ENCODE data around the gene HOXB6. TPM values are rescaled to one million over a fixed set of nuclear protein-coding genes. Genes with fewer than 3 reads are reported as not detected.
A peak's percentile ranks its signal among the peaks of the same experiment; 100 is the strongest.

HOXB6 gene
- total RNA-seq, 1 donor from 2014 or later: 0.52 TPM

- peaks cover 13% of the 10 kb centered on the region for H3K4me1 Mint-ChIP-seq (ENCODE audit: low read depth)
- no peak overlapping the region for H3K4me3 Mint-ChIP-seq (ENCODE audit: low read depth)
- peaks cover 86% of the 10 kb centered on the region for H3K27me3 Mint-ChIP-seq (ENCODE audit: low read depth)
- no peak for DNase-seq (ENCODE audit: low spot score)
- H3K36me3 Mint-ChIP-seq (ENCODE audit: low read depth): no peaks in the 10 kb centered on the region
- intact Hi-C loops (cut with micrococcal nuclease): no loop called here
- no peaks in the 10 kb centered on the region for H3K9me3 Mint-ChIP-seq
- no peak overlapping the region for H3K27ac Mint-ChIP-seq
These were observed 26.3 kb upstream of the HOXB6 start for GRCh38 chr17:48630925-48631692.

DNA sequence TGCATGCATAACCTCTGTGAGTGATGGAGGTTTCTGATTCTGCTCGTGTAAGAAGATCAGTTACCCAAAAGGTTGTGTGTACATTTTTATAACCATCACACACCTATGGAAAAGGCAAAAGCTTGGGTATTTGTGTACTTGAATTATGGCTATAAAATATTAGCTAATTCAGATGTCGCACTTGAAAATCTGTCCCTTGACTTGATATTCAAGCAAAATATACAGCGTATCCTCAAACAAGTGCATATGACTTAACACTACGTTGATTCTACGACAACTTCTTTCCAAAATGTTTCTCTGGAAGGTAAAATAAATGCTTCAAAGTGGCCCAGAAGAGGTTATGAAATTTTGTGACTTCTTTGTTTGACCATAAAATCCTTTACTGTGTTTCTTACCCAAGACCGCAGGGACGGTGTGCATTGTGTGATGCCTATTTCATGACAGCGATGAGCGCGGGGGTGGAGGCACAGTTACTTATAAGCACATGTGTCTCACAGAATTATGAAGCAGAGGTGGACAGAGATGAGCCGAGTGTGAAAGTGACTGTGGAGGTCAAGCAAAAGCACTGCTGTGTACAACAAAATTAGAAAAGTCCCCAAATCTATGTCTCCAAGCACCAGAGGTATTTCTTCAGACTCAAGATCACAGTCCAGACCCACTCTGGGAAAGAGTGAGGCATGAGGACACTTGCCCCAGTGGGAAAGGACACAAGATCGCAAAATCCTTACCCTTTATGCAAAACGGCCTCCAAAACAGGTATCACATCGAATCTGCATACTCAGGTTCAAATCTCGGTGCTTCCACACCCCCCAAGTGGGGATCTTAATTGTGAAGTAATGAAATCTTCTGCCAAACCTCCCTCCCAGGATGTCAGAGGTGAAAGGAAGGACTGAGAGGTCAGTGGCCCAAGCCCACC is 25.5 kb upstream of the HOXB6 start:
- no peaks in the 10 kb centered on the region for H3K36me3 Mint-ChIP-seq (ENCODE audit: low read depth)
- H3K4me1 Mint-ChIP-seq (ENCODE audit: low read depth): peaks cover 15% of the 10 kb centered on the region
- no peaks in the 10 kb centered on the region for H3K9me3 Mint-ChIP-seq
- no peak overlapping the region for H3K27ac Mint-ChIP-seq
- H3K27me3 Mint-ChIP-seq (ENCODE audit: low read depth): peaks cover 82% of the 10 kb centered on the region
- no peak overlapping the region for H3K4me3 Mint-ChIP-seq (ENCODE audit: low read depth)
- no peak for DNase-seq (ENCODE audit: low spot score)
- intact Hi-C loops (cut with micrococcal nuclease): no loop called here

- intact Hi-C loops (cut with micrococcal nuclease): loop anchor here (10.0 kb wide), 1 partner anchor 865 kb away; the partner anchor contains the start of gene NGFR
- Mint-ChIP-seq H3K27ac (no peak overlapping the region), H3K36me3 (ENCODE audit: low read depth) (no peaks in the 10 kb centered on the region), H3K9me3 (no peaks in the 10 kb centered on the region), H3K27me3 (ENCODE audit: low read depth) (peaks cover 77% of the 10 kb centered on the region), H3K4me3 (ENCODE audit: low read depth) (no peak overlapping the region), H3K4me1 (ENCODE audit: low read depth) (peaks cover 15% of the 10 kb centered on the region)
- no peak for DNase-seq (ENCODE audit: low spot score)
These were observed 24.6 kb upstream of the HOXB6 start for GRCh38 chr17:48629411-48629759.

DNA sequence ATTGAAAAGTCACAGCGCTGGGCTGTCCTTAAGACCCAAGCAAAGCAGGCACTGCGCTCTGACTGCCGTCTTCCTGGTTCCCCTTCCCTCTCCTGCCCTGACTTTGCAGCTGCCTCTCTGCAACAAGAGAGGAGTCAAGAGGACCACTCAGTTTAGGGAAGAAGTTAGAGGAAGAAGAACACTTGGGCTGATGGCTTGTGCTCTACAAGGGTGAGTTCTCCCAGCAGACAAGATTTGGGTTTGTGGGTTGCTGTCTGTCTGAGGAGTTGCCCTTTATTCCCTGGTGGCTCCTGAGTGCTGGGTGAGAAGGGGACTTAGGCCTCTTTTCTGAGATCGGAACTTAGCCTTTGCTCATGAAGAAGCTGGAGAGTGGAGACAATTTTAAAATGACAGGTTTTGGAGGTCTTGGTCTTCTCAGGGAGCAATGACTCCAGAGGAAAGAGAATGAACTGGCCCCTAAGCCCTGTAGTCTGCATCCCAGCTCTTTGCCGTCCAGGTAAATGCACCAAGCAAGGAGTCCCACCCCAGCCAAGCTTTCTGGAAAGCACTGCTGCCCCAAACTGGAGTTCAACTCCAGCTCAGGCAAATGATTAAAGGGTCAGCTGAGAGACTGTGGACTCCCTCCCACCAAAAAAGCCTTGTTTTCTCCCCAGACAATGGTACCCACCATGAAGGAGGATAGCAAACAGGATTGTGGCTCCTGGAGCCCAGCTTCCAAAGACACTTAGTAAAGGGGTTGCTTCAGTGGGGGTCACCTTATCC is 24.0 kb upstream of the HOXB6 start:
- peaks cover 18% of the 10 kb centered on the region for H3K4me1 Mint-ChIP-seq (ENCODE audit: low read depth)
- no peaks in the 10 kb centered on the region for H3K36me3 Mint-ChIP-seq (ENCODE audit: low read depth)
- intact Hi-C loops (cut with micrococcal nuclease): loop anchor here (10.0 kb wide), 1 partner anchor 866 kb away; the partner anchor contains the start of gene NGFR
- no peaks in the 10 kb centered on the region for H3K9me3 Mint-ChIP-seq
- H3K27me3 Mint-ChIP-seq (ENCODE audit: low read depth): peaks cover 81% of the 10 kb centered on the region
- H3K4me3 Mint-ChIP-seq (ENCODE audit: low read depth): no peak overlapping the region
- H3K27ac Mint-ChIP-seq: no peak overlapping the region
- DNase-seq (ENCODE audit: low spot score): no peak

GRCh38 chr17:48627623-48628521 is 23.1 kb upstream of the HOXB6 start:
- H3K27me3 Mint-ChIP-seq (ENCODE audit: low read depth): peaks cover 82% of the 10 kb centered on the region
- no peaks in the 10 kb centered on the region for H3K9me3 Mint-ChIP-seq
- no peak overlapping the region for H3K4me3 Mint-ChIP-seq (ENCODE audit: low read depth)
- no peaks in the 10 kb centered on the region for H3K36me3 Mint-ChIP-seq (ENCODE audit: low read depth)
- peaks cover 18% of the 10 kb centered on the region for H3K4me1 Mint-ChIP-seq (ENCODE audit: low read depth)
- DNase-seq (ENCODE audit: low spot score): no peak
- no peak overlapping the region for H3K27ac Mint-ChIP-seq
- intact Hi-C loops (cut with micrococcal nuclease): loop anchor here (10.0 kb wide), 1 partner anchor 867 kb away; the partner anchor contains the start of gene NGFR

DNA sequence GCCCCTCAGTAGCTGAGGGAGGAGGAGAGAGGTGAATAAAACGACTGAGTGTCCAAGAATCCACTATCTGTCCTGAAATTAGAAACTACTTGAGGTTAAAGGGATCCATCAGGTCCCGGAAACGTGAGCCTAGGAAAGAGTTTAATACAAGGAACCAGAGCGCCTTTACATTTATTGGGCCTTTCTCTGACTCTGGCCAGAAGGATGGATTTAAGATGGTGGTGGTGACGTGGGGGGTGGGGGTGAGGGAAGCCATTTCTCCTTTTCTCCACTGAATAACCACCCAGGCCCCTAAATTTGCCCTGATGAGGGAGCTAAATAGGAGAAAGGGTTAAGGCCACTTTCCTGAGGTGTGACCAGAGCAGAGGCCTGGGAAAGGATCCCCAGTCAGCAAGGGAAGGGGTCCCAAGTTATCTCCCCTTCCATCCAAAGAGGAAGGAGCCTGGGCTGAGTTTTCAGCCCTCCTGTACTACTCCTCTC is 22.4 kb upstream of the HOXB6 start:
- Mint-ChIP-seq H3K4me1 (ENCODE audit: low read depth) (peaks cover 12% of the 10 kb centered on the region), H3K27me3 (ENCODE audit: low read depth) (peaks cover 82% of the 10 kb centered on the region), H3K36me3 (ENCODE audit: low read depth) (no peaks in the 10 kb centered on the region), H3K9me3 (no peaks in the 10 kb centered on the region), H3K27ac (no peak overlapping the region), H3K4me3 (ENCODE audit: low read depth) (no peak overlapping the region)
- no peak for DNase-seq (ENCODE audit: low spot score)
- intact Hi-C loops (cut with micrococcal nuclease): loop anchor here (10.0 kb wide), 1 partner anchor 868 kb away; the partner anchor contains the start of gene NGFR

DNA sequence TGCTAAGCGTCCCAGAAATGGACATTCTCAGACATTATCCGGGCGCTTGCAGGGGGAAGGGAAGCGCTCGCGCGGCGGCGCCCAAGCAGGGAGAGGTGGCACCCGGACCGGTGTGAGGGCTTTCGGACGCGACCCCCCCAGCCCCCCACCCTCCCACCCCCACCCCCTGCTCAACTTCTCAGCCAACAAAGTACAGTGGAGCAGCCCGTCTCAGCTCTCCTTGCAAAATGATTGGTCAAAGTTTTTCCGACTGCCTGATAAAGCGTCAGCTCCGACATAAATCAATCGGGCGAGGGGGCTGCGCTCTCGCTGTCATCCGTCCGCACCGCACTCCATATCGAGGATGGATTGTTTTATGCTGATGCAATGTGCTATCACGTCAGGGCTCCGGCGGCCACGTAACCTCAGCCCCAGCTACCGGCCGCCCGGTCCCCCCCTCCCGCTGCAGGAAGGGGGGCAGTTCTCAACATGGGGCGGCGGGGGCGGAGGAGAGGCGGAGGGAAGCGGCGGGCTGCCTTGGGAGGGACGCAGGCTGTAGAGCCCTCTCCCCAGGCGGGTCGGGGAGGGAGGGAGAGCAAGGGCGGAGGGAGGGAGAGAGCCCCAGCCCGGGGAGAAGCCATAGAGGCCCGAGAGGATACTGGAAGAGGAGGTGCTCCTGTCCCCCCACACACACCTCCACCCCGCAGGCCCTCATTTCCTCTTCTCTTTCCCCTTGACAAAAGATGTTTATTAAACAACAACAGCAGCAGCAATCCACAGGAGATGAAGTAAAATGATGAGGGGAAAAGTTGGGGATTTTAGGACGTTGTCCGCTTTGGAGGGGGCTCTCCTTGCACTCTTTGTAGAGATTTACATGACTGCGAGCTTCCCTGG is 21.7 kb upstream of the HOXB6 start, which contains the start of gene HOXB9:
TSS of gene HOXB9 (minus strand) at position 114 of the 873 bp plus-strand sequence. CDS start at position 25, 89 bp downstream.
- intact Hi-C loops (cut with micrococcal nuclease): loop anchor here (10.0 kb wide), 1 partner anchor 868 kb away; the partner anchor contains the start of gene NGFR
- H3K36me3 Mint-ChIP-seq (ENCODE audit: low read depth): no peaks in the 10 kb centered on the region
- no peak for DNase-seq (ENCODE audit: low spot score)
- no peaks in the 10 kb centered on the region for H3K9me3 Mint-ChIP-seq
- peak within 1 kb of the TSS; percentile 82 for H3K4me3 Mint-ChIP-seq (ENCODE audit: low read depth)
- peaks cover 80% of the 10 kb centered on the region for H3K27me3 Mint-ChIP-seq (ENCODE audit: low read depth)
- H3K4me1 Mint-ChIP-seq (ENCODE audit: low read depth): peaks cover 12% of the 10 kb centered on the region
- peak within 1 kb of the TSS; percentile 79 for H3K27ac Mint-ChIP-seq

GRCh38 chr17:48625495-48626244 is 20.9 kb upstream of the HOXB6 start:
- Mint-ChIP-seq H3K27me3 (ENCODE audit: low read depth) (peaks cover 81% of the 10 kb centered on the region), H3K4me3 (ENCODE audit: low read depth) (peak overlapping the region; percentile 82), H3K36me3 (ENCODE audit: low read depth) (no peaks in the 10 kb centered on the region), H3K4me1 (ENCODE audit: low read depth) (peaks cover 12% of the 10 kb centered on the region), H3K27ac (no peak overlapping the region), H3K9me3 (no peaks in the 10 kb centered on the region)
- intact Hi-C loops (cut with micrococcal nuclease): loop anchor here (10.0 kb wide), 1 partner anchor 869 kb away; the partner anchor contains the start of gene NGFR
- no peak for DNase-seq (ENCODE audit: low spot score)

DNA sequence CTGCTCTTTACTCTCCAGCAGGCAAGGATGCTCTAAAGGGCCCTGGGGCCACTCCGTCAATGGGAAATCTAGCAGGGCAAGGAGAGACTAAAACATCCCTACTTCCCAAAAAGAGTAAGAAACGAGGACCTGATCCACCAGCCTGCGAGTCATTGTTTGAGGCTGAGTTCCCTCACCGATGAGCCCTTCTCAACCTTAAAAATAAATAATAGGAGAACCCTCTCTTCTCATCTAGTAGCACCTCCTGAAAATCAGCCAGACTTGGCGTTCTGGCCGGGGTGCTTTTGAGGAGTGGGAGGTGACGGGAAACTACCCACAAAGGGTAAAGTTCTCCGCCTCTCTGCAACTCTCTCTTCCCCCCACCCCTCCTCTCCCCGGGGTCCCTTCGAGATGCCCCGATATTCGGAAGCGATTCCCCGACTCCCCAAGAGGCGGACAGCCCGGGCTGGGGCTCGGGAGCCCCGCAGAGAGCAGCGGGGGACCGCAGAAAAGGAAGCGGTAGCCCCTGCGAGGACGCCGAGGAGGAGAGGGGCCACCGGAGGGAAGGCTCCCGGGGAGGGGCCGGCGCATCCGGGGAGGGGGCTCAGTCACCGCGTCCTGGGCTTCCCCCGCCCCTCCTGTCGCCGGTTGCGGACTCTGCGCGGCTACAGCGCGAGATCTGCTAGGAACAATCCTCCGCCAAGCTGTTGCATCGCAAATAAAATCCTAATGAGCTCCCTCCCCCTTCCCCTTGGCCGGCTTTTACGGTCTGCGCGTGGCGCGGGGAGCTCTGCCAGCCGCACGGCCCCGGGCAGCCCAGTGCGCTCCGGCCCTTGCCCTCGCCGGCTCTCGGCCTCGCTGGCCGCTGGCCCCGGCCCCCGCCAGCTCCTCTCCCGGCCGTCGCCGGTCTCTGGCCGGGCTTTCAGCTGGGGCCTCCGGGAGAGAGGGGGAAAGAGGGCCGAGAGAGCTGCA is 20.0 kb upstream of the HOXB6 start:
- Mint-ChIP-seq H3K27ac (no peak overlapping the region), H3K4me1 (ENCODE audit: low read depth) (peaks cover 12% of the 10 kb centered on the region), H3K27me3 (ENCODE audit: low read depth) (peaks cover 80% of the 10 kb centered on the region), H3K4me3 (ENCODE audit: low read depth) (peak overlapping the region; percentile 3), H3K36me3 (ENCODE audit: low read depth) (no peaks in the 10 kb centered on the region), H3K9me3 (no peaks in the 10 kb centered on the region)
- intact Hi-C loops (cut with micrococcal nuclease): loop anchor here (10.0 kb wide), 1 partner anchor 870 kb away; the partner anchor contains the start of gene NGFR
- no peak for DNase-seq (ENCODE audit: low spot score)
